H1 (cell line): ENCODE measurements around the gene C20orf96. TPM values are rescaled to one million over a fixed set of nuclear protein-coding genes. Genes with fewer than 3 reads are reported as not detected.

Experiments used
- HDAC2 ChIP-seq, 2 experiments: fragments of 300-600 bp in 1 of 2; sonication (generic) in 1 of 2; IDR thresholded peaks; 2 replicates each; pipeline ENCODE4 v1.6.1; 2011 to 2012; ENCODE audit warnings: low read depth in 2 of 2, low read length in 2 of 2, mild to moderate bottlenecking in 2 of 2, moderate library complexity in 2 of 2, borderline replicate concordance in 1 of 2, inconsistent platforms in 1 of 2
- SIN3A ChIP-seq, 2 experiments: IDR thresholded peaks in 1 of 2; conservative IDR thresholded peaks in 1 of 2; 2 replicates each; pipeline ENCODE4 v1.6.1; 2011 to 2012; ENCODE audit warnings: low read length in 2 of 2, improper control_type of control experiment in 1 of 2, low read depth in 1 of 2, mild to moderate bottlenecking in 1 of 2
- SIRT6 ChIP-seq: IDR thresholded peaks from one replicate; pipeline ENCODE4 v1.7.1; 2012; ENCODE audit warnings: low read length, inconsistent platforms
- polyA plus RNA-seq, 7 experiments: library from polyadenylated mRNA; depleted of rRNA in 3 of 7; stranded (reverse) in 5 of 7; unstranded in 2 of 7; fragments of >200 nt in 5 of 7; fragments of 200-250 nt in 2 of 7; gene quantifications; 1 replicate in 5 of 7; 2 replicates in 1 of 7; 4 replicates in 1 of 7; pipeline versions ENCODE4 v1.2.1 to v1.2.3, GENCODE V29; 2011 to 2013; ENCODE audit warnings: missing spikeins in 2 of 7, mixed read lengths in 2 of 7
- total RNA-seq: library from RNA; stranded (reverse); fragmentation: NEBNext Ultra II Directional; extraction: Animal tissue kit (Norgen Biotek cat#: 25700); gene quantifications from 2 replicates; pipeline ENCODE4 v1.2.1, GENCODE V29; 2021
- TF ChIP-seq, protein P1 (sequence below): fragments of 300-600 bp; sonication (generic); IDR thresholded peaks from 2 replicates; pipeline ENCODE4 v1.7.1; 2012; ENCODE audit warnings: low read length, moderate library complexity, mild to moderate bottlenecking, inconsistent platforms; ENCODE audit not compliant: insufficient replicate concordance
- TF ChIP-seq, protein P2 (sequence below): IDR thresholded peaks from 2 replicates; pipeline ENCODE4 v1.6.1; 2011; ENCODE audit warnings: low read depth, mild to moderate bottlenecking, low read length; ENCODE audit not compliant: insufficient read depth

The C20orf96 gene
- total and polyA plus RNA-seq, 2 of the 8 experiments (the other 6 are each of a cell fraction or from before 2014, with no cell fraction given): 19.2 to 21.0 TPM

DNA sequence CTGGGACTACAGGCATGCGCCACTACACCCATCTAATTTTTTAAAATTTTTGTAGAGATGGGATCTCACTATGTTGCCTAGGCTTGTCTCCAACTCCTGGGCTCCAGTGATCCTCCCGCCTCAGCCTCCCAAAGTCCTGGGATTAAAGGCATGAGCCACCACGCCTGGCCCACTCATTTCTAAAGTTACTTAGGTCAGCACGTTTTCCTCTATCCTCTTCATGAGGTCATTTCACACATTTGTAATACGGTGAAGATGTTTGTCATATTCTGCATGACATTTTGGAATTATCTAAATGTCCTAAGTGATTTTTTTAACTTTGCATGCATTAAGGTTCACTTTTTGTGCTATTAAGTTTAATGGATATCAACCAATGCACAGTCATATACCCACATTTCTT is 22.9 kb upstream of the C20orf96 start (continued):
- no peak for TF ChIP-seq SIN3A (conservative IDR thresholded peaks at IDR 0.05 in 1 of 2, IDR thresholded peaks at IDR 0.05 in 1 of 2; ENCODE audit: low read depth in 1 of 2, low read length in 2 of 2)
- TF ChIP-seq, protein P1, sequence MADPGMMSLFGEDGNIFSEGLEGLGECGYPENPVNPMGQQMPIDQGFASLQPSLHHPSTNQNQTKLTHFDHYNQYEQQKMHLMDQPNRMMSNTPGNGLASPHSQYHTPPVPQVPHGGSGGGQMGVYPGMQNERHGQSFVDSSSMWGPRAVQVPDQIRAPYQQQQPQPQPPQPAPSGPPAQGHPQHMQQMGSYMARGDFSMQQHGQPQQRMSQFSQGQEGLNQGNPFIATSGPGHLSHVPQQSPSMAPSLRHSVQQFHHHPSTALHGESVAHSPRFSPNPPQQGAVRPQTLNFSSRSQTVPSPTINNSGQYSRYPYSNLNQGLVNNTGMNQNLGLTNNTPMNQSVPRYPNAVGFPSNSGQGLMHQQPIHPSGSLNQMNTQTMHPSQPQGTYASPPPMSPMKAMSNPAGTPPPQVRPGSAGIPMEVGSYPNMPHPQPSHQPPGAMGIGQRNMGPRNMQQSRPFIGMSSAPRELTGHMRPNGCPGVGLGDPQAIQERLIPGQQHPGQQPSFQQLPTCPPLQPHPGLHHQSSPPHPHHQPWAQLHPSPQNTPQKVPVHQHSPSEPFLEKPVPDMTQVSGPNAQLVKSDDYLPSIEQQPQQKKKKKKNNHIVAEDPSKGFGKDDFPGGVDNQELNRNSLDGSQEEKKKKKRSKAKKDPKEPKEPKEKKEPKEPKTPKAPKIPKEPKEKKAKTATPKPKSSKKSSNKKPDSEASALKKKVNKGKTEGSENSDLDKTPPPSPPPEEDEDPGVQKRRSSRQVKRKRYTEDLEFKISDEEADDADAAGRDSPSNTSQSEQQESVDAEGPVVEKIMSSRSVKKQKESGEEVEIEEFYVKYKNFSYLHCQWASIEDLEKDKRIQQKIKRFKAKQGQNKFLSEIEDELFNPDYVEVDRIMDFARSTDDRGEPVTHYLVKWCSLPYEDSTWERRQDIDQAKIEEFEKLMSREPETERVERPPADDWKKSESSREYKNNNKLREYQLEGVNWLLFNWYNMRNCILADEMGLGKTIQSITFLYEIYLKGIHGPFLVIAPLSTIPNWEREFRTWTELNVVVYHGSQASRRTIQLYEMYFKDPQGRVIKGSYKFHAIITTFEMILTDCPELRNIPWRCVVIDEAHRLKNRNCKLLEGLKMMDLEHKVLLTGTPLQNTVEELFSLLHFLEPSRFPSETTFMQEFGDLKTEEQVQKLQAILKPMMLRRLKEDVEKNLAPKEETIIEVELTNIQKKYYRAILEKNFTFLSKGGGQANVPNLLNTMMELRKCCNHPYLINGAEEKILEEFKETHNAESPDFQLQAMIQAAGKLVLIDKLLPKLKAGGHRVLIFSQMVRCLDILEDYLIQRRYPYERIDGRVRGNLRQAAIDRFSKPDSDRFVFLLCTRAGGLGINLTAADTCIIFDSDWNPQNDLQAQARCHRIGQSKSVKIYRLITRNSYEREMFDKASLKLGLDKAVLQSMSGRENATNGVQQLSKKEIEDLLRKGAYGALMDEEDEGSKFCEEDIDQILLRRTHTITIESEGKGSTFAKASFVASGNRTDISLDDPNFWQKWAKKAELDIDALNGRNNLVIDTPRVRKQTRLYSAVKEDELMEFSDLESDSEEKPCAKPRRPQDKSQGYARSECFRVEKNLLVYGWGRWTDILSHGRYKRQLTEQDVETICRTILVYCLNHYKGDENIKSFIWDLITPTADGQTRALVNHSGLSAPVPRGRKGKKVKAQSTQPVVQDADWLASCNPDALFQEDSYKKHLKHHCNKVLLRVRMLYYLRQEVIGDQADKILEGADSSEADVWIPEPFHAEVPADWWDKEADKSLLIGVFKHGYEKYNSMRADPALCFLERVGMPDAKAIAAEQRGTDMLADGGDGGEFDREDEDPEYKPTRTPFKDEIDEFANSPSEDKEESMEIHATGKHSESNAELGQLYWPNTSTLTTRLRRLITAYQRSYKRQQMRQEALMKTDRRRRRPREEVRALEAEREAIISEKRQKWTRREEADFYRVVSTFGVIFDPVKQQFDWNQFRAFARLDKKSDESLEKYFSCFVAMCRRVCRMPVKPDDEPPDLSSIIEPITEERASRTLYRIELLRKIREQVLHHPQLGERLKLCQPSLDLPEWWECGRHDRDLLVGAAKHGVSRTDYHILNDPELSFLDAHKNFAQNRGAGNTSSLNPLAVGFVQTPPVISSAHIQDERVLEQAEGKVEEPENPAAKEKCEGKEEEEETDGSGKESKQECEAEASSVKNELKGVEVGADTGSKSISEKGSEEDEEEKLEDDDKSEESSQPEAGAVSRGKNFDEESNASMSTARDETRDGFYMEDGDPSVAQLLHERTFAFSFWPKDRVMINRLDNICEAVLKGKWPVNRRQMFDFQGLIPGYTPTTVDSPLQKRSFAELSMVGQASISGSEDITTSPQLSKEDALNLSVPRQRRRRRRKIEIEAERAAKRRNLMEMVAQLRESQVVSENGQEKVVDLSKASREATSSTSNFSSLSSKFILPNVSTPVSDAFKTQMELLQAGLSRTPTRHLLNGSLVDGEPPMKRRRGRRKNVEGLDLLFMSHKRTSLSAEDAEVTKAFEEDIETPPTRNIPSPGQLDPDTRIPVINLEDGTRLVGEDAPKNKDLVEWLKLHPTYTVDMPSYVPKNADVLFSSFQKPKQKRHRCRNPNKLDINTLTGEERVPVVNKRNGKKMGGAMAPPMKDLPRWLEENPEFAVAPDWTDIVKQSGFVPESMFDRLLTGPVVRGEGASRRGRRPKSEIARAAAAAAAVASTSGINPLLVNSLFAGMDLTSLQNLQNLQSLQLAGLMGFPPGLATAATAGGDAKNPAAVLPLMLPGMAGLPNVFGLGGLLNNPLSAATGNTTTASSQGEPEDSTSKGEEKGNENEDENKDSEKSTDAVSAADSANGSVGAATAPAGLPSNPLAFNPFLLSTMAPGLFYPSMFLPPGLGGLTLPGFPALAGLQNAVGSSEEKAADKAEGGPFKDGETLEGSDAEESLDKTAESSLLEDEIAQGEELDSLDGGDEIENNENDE: no peak
- TF ChIP-seq HDAC2 (IDR thresholded peaks at IDR 0.05; ENCODE audit: borderline replicate concordance in 1 of 2, low read depth in 2 of 2, low read length in 2 of 2): no peak
- TF ChIP-seq, protein P2, sequence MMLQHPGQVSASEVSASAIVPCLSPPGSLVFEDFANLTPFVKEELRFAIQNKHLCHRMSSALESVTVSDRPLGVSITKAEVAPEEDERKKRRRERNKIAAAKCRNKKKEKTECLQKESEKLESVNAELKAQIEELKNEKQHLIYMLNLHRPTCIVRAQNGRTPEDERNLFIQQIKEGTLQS: no peak
- TF ChIP-seq SIRT6: no peak
